ENCODE data around the gene C5orf58.

Gene C5orf58

DNA sequence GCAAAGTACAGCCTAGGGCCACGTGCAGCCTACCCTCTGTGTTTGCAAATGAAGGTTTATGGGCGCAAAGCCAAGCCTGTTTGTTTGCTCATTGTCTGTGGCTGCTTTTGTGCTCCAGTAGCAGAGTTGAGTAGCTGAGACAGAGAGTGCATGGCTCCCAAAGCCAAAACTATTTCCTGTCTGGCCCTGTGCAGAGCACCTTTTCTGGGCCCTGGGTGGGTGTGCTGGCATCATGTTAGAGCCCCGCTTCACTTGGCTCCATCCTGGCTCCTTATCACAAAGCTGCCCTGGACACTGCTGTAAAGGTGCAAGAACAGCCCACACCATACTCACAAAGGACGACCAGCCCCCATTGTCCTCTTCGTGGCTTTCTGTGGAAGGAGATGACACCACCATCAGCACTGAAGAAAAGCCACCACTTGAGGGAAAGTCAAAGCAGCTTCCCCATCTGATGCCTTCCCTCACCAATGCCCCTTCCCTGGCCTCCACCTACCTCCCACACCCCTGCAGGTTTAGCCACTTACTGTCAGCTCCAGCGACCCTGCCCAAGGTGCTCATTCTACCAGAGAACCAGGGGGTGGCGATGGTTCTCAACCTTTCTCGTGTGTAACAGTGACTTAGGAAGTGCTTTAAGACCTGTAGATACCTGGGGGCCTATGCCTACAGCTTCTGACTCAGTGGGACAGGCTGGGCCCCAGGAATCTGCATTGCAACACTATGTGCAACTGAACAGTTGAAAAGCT is 41.4 kb downstream of the C5orf58 start:
- H3K4me3 ChIP-seq (ENCODE audit: low read length) = no peak overlapping the region
- peak; percentile 77 for DNase-seq (ENCODE audit: low read depth, low spot score)

DNA sequence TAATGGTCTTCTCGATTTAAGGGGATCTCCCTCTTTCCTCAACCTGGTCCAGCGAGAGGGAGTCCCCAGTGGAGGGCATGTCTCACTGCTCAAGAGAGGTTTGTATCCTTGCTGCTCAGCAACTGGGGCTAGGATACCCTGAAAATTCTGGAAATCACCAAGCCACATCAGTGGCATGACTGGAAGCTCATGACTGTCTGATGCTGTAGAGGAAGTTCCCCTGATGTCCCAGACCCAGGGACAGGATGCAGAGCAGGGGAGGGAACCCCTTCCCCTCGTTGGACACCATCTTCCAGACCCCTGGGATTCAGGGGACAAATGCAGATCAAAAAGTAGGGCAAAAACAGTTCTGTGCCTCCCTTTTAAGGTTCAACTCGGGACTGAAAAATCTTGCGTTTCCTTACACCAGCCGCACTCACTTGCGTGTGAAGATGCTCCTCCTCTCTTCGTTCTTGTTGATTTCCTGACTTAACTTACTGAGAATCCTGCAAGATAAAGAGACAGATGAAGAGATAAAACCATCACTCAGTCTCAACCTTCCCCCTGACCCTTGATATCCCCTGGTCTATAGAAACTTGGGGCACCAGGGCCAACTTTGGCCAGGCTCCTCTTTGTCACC is 42.7 kb downstream of the C5orf58 start:
- no peak overlapping the region for H3K4me3 ChIP-seq (ENCODE audit: low read length)
- no peak for DNase-seq (ENCODE audit: low read depth, low spot score)

- no peak for DNase-seq (ENCODE audit: low read depth, low spot score)
- no peak overlapping the region for H3K4me3 ChIP-seq (ENCODE audit: low read length)
Observed at GRCh38 chr5:170276140-170276539, 43.4 kb downstream of the C5orf58 start.

- peak; percentile 61 for DNase-seq (ENCODE audit: low read depth, low spot score)
- H3K4me3 ChIP-seq (ENCODE audit: low read length) = peak overlapping the region; percentile 8; the same call in 1 of the 2 replicates
Observed at GRCh38 chr5:170277867-170278281, 45.1 kb downstream of the C5orf58 start.

DNA sequence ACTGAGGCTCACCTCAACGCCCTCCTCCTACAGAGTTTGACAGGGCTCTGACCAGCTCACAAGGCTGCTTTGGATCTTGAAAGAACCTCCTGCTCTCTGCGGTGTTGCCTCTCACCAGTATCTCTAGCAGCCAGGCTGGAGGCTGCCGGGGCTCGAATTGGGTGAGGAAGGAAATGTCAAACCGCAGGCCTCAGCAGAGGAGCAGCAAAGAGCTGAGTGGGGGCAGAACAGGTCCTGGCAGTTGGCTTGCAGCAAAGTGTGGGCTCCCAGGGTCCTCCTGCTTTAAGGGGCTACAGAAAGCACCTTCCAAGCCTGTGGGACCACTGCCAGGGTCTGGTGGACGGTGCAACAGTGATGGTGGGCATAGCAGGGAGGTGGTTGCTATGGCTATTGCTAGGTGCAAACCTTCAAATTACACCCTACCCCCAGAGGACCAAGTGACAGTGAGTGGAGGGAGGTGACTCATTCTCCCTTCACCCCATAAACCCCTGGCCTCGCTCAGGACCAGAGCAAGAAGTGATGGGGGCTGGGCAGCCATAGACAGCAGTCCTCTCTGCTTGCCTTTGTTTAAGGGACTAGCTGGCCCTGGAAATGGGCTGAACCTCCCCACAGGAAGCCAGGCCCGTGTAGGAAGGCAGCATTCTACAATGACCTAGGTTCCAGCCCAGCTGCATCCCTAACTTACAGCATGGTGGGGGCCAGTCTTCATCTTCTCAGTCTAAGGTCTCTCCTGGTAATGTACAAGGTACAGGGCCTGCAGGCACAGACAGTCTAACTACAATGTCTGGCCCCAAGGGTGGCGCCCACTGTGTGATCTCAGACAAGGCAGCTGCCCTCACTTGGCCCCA is 46.0 kb downstream of the C5orf58 start:
- peak overlapping the region; percentile 49 for H3K4me3 ChIP-seq (ENCODE audit: low read length)
- DNase-seq (ENCODE audit: low read depth, low spot score) = peak; percentile 100

DNA sequence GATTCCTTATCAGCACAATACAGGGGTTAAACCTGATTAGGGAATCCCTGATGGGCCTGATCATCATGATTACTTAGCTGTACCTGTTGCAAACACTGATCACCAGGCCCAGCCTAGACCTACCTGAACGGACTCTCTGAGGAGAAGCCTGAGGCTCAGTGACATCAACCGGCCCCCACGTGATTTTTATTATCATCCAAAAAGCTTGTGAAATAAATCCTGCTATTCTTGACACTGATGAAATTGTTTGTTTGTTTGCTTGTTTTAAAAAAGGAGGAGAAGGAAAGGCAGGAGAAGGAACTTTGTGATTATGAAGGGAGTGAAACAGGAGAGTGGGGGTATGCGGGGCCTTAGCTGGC is 46.7 kb downstream of the C5orf58 start:
- DNase-seq (ENCODE audit: low read depth, low spot score) = no peak
- H3K4me3 ChIP-seq (ENCODE audit: low read length) = peak overlapping the region; percentile 49

DNA sequence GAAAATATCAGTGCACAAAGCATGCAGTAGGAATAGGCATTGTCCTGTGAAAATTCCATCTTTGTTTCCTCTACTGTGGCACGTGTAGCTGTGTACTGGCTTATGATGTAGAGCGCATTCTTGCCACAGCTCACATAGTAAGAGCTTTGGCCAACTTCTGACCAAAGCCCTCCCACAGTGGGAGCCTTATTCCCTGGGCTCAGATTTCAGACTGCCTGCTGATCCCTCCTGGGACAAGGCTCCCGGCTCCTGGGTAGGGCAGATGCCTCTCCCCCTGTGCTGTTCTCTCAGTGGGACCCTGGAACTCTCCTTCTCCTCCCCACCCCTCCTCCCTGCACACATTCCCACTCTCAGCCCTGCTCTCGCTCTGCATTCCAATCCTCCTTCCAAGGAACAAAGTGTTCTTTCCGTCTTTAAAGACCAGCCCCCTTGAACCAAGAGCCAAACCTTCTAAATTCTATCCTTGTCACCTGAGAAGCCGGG is 47.3 kb downstream of the C5orf58 start:
- DNase-seq (ENCODE audit: low read depth, low spot score) = no peak
- no peak overlapping the region for H3K4me3 ChIP-seq (ENCODE audit: low read length)

GRCh38 chr5:170283296-170283695 is 50.5 kb downstream of the C5orf58 start:
- H3K4me3 ChIP-seq (ENCODE audit: low read length) = no peak overlapping the region
- DNase-seq (ENCODE audit: low read depth, low spot score) = no peak

GRCh38 chr5:170284231-170284630 is 51.4 kb downstream of the C5orf58 start:
- no peak overlapping the region for H3K4me3 ChIP-seq (ENCODE audit: low read length)
- DNase-seq (ENCODE audit: low read depth, low spot score) = no peak

- DNase-seq (ENCODE audit: low read depth, low spot score) = no peak
- H3K4me3 ChIP-seq (ENCODE audit: low read length) = no peak overlapping the region
Observed at GRCh38 chr5:170285181-170285580, 52.4 kb downstream of the C5orf58 start.

DNA sequence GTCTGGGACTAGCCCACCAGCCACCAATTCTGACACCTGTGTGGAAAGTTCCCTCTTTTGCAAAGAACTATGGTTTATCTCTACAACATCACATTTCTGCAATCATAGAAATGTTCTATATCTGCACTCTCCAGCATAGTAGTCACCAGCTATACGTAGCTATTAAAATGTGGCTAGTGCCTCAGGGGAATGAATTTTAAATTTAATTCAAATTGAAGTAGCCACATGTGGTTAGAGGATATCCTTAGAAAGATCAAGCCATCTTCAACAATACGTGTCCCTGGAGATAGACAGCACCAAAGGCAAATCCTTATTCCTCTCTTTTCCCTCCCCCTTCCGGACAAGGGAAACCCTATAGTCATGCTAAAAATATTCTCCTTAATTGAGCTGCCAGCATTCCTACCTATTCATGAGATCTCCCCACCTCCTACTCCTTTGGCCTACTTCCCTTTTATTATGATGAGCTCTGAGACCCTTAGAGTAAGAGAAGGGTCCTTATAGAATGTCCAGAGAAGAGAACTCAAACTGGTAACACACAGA is 53.7 kb downstream of the C5orf58 start:
- no peak for DNase-seq (ENCODE audit: low read depth, low spot score)
- no peak overlapping the region for H3K4me3 ChIP-seq (ENCODE audit: low read length)

- peak; percentile 70 for DNase-seq (ENCODE audit: low read depth, low spot score)
Observed at GRCh38 chr5:170287532-170287931, 54.7 kb downstream of the C5orf58 start.

DNA sequence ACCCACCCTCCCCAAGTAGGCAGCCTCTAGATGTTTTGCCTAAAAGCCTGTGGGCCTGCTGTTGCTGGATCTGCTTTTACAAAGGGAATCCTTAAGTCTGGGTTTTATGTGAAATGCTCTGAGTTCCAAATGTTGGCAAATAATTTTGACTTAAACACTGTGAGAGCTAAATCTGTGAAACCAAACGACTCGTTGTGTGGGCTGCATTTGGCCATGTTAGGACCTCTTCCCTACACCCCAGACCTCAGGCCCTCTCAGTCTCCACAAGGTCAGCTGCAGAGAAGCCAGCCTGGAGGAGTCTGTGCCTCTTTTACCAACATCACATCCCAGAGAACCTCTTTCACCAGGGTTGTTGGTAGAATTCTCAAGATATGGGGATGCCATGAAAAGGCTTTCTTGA is 55.4 kb downstream of the C5orf58 start:
- no peak overlapping the region for H3K4me3 ChIP-seq (ENCODE audit: low read length)
- no peak for DNase-seq (ENCODE audit: low read depth, low spot score)

More at GRCh38 chr5:170287532-170287931, 54.7 kb downstream of the C5orf58 start:
- H3K4me3 ChIP-seq (ENCODE audit: low read length) = no peak overlapping the region

GRCh38 chr5:170288551-170288950 is 55.8 kb downstream of the C5orf58 start:
- DNase-seq (ENCODE audit: low read depth, low spot score) = no peak
- no peak overlapping the region for H3K4me3 ChIP-seq (ENCODE audit: low read length)

- no peak overlapping the region for H3K4me3 ChIP-seq (ENCODE audit: low read length)
- DNase-seq (ENCODE audit: low read depth, low spot score) = no peak
Observed at GRCh38 chr5:170289121-170289520, 56.3 kb downstream of the C5orf58 start.

DNA sequence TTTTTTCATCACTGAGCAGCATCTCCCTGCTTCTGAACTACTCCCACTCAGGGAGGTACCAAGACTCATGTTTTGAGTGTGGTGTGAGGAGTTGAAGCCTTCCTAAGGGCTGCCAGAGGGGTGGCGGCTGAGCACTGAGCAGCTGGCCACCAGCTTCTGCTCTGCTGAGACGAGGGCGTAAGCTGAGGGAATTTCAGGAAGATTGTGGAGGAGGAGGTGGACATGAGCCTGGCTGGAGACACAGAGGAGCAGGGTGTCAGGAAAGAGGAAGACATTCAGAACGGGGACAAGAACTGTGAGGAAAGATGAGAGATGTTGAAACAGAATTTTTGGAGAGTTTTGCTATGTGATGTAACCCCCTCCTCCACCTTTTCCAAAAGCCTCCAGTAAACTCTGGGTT is 57.0 kb downstream of the C5orf58 start:
- no peak for DNase-seq (ENCODE audit: low read depth, low spot score)
- no peak overlapping the region for H3K4me3 ChIP-seq (ENCODE audit: low read length)

GRCh38 chr5:170290498-170290897 is 57.7 kb downstream of the C5orf58 start:
- no peak for DNase-seq (ENCODE audit: low read depth, low spot score)
- H3K4me3 ChIP-seq (ENCODE audit: low read length) = no peak overlapping the region

- no peak overlapping the region for H3K4me3 ChIP-seq (ENCODE audit: low read length)
- no peak for DNase-seq (ENCODE audit: low read depth, low spot score)
Observed at GRCh38 chr5:170292179-170293104, 59.7 kb downstream of the C5orf58 start.

DNA sequence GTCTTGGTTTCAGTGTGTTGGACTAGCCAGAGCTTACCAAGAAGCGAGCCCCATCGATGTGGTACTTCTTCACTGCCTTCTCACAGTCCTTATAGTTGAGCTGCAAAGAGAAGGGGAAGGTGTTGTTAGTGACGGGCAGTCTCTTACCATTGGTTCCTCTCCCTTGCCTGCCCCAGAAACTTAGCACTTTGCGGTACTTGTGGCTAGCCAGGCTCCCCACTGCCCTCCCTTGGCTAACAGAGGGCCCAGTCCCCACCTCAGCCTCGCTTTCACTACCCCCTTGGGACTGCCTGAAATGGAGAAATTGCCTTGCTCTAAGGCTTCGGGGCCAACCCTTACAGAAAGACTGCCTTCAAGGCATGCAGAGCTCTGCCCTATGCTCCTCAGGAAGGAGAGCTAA is 60.5 kb downstream of the C5orf58 start:
- DNase-seq (ENCODE audit: low read depth, low spot score) = no peak
- H3K4me3 ChIP-seq (ENCODE audit: low read length) = no peak overlapping the region

Data from Jurkat, Clone E6-1 (cell line).